Measurements from ENCODE around the gene SHANK3.

Gene SHANK3

GRCh38 chr22:50672471-50673230, at the start of gene SHANK3:
TSS of gene SHANK3 (plus strand) at chr22:50672823.
- peaks cover 9% of the 10 kb centered on the region for H3K4me1 Mint-ChIP-seq
- no peaks in the 10 kb centered on the region for H3K36me3 Mint-ChIP-seq (ENCODE audit: insufficient read depth)
- H3K27me3 Mint-ChIP-seq, result peaks cover 68% of the 10 kb centered on the region

GRCh38 chr22:50624347-50625130, 48.1 kb upstream of the SHANK3 start:
- ATAC-seq (replicated peaks; ENCODE audit: extremely low read depth, poor library complexity, severe bottlenecking) (no peak), DNase-seq (ENCODE audit: low spot score in 2 of 2) (peak in 1 of 2 donors; percentile 8)
- H3K9me3 Mint-ChIP-seq, result no peaks in the 10 kb centered on the region
- no peaks in the 10 kb centered on the region for H3K27me3 Mint-ChIP-seq
- peaks cover 45% of the 10 kb centered on the region for H3K4me1 Mint-ChIP-seq
- peaks cover 15% of the 10 kb centered on the region for H3K36me3 Mint-ChIP-seq (ENCODE audit: insufficient read depth)
- H3K27ac Mint-ChIP-seq (ENCODE audit: low read depth), result no peak overlapping the region
- H3K4me3 Mint-ChIP-seq, result peak overlapping the region; percentile 19

More at GRCh38 chr22:50672471-50673230, at the start of gene SHANK3:
- H3K4me3 Mint-ChIP-seq, result peak within 1 kb of the TSS; percentile 71
- DNase-seq (ENCODE audit: low spot score in 2 of 2) (no peak), ATAC-seq (replicated peaks; ENCODE audit: extremely low read depth, poor library complexity, severe bottlenecking) (no peak)
- no peak within 1 kb of the TSS for H3K27ac Mint-ChIP-seq (ENCODE audit: low read depth)
- H3K9me3 Mint-ChIP-seq, result no peaks in the 10 kb centered on the region

- DNase-seq (ENCODE audit: low spot score in 2 of 2) (peak in 1 of 2 donors; percentile 9), ATAC-seq (replicated peaks; ENCODE audit: extremely low read depth, poor library complexity, severe bottlenecking) (no peak)
- Mint-ChIP-seq H3K4me3 (peak overlapping the region; percentile 19), H3K27me3 (no peaks in the 10 kb centered on the region), H3K27ac (ENCODE audit: low read depth) (no peak overlapping the region), H3K36me3 (ENCODE audit: insufficient read depth) (peaks cover 16% of the 10 kb centered on the region), H3K9me3 (no peaks in the 10 kb centered on the region), H3K4me1 (peaks cover 49% of the 10 kb centered on the region)
Measured at GRCh38 chr22:50625131-50625567, 47.5 kb upstream of the SHANK3 start.

GRCh38 chr22:50625568-50626313, 46.9 kb upstream of the SHANK3 start:
- Mint-ChIP-seq H3K9me3 (no peaks in the 10 kb centered on the region), H3K36me3 (ENCODE audit: insufficient read depth) (peaks cover 17% of the 10 kb centered on the region), H3K4me1 (peaks cover 44% of the 10 kb centered on the region), H3K27ac (ENCODE audit: low read depth) (no peak overlapping the region), H3K27me3 (no peaks in the 10 kb centered on the region), H3K4me3 (peak overlapping the region; percentile 19)
- ATAC-seq (replicated peaks; ENCODE audit: extremely low read depth, poor library complexity, severe bottlenecking) (no peak), DNase-seq (ENCODE audit: low spot score in 2 of 2) (peak in 1 of 2 donors; percentile 9)

GRCh38 chr22:50626314-50626849, 46.2 kb upstream of the SHANK3 start:
- Mint-ChIP-seq H3K4me3 (peak overlapping the region; percentile 74), H3K9me3 (no peaks in the 10 kb centered on the region), H3K27ac (ENCODE audit: low read depth) (peak overlapping the region; percentile 70), H3K36me3 (ENCODE audit: insufficient read depth) (peaks cover 14% of the 10 kb centered on the region), H3K4me1 (peaks cover 37% of the 10 kb centered on the region), H3K27me3 (no peaks in the 10 kb centered on the region)
- DNase-seq (ENCODE audit: low spot score in 2 of 2) (no peak), ATAC-seq (replicated peaks; ENCODE audit: extremely low read depth, poor library complexity, severe bottlenecking) (no peak)

GRCh38 chr22:50626850-50627641, 45.6 kb upstream of the SHANK3 start:
- H3K9me3 Mint-ChIP-seq, result no peaks in the 10 kb centered on the region
- H3K4me3 Mint-ChIP-seq, result peak overlapping the region; percentile 74
- no peaks in the 10 kb centered on the region for H3K27me3 Mint-ChIP-seq
- no peak for DNase-seq (ENCODE audit: low spot score in 2 of 2)
- H3K27ac Mint-ChIP-seq (ENCODE audit: low read depth), result peak overlapping the region; percentile 82
- H3K4me1 Mint-ChIP-seq, result peaks cover 30% of the 10 kb centered on the region
- ATAC-seq (replicated peaks; ENCODE audit: extremely low read depth, poor library complexity, severe bottlenecking), result no peak
- H3K36me3 Mint-ChIP-seq (ENCODE audit: insufficient read depth), result peaks cover 14% of the 10 kb centered on the region

- DNase-seq (ENCODE audit: low spot score in 2 of 2), result peak; percentile 53 to 66
- Mint-ChIP-seq H3K27me3 (no peaks in the 10 kb centered on the region), H3K27ac (ENCODE audit: low read depth) (peak within 1 kb of the TSS; percentile 82), H3K9me3 (no peaks in the 10 kb centered on the region), H3K4me1 (peaks cover 22% of the 10 kb centered on the region), H3K36me3 (ENCODE audit: insufficient read depth) (peaks cover 14% of the 10 kb centered on the region), H3K4me3 (peak within 1 kb of the TSS; percentile 74)
- peak; percentile 87 for ATAC-seq (replicated peaks; ENCODE audit: extremely low read depth, poor library complexity, severe bottlenecking)
Measured at GRCh38 chr22:50627642-50628542, 44.7 kb upstream of the SHANK3 start, which contains the start of gene ARSA. TSS of gene ARSA (minus strand) at chr22:50628152. CDS start at chr22:50627779, 373 bp downstream.

- DNase-seq (ENCODE audit: low spot score in 2 of 2), result peak in 1 of 2 donors; percentile 11
- peak overlapping the region; percentile 74 for H3K4me3 Mint-ChIP-seq
- no peaks in the 10 kb centered on the region for H3K27me3 Mint-ChIP-seq
- H3K36me3 Mint-ChIP-seq (ENCODE audit: insufficient read depth), result peaks cover 14% of the 10 kb centered on the region
- ATAC-seq (replicated peaks; ENCODE audit: extremely low read depth, poor library complexity, severe bottlenecking), result peak; percentile 38
- H3K27ac Mint-ChIP-seq (ENCODE audit: low read depth), result peak overlapping the region; percentile 82
- no peaks in the 10 kb centered on the region for H3K9me3 Mint-ChIP-seq
- peaks cover 20% of the 10 kb centered on the region for H3K4me1 Mint-ChIP-seq
Measured at GRCh38 chr22:50628543-50629134, 44.0 kb upstream of the SHANK3 start.

GRCh38 chr22:50630376-50630775, 42.2 kb upstream of the SHANK3 start:
- Mint-ChIP-seq H3K4me3 (no peak overlapping the region), H3K36me3 (ENCODE audit: insufficient read depth) (peaks cover 12% of the 10 kb centered on the region), H3K4me1 (peaks cover 20% of the 10 kb centered on the region), H3K27me3 (no peaks in the 10 kb centered on the region), H3K27ac (ENCODE audit: low read depth) (no peak overlapping the region), H3K9me3 (no peaks in the 10 kb centered on the region)
- DNase-seq (ENCODE audit: low spot score in 2 of 2) (no peak), ATAC-seq (replicated peaks; ENCODE audit: extremely low read depth, poor library complexity, severe bottlenecking) (no peak)

GRCh38 chr22:50633086-50633485, 39.5 kb upstream of the SHANK3 start:
- Mint-ChIP-seq H3K27me3 (no peaks in the 10 kb centered on the region), H3K9me3 (no peaks in the 10 kb centered on the region), H3K27ac (ENCODE audit: low read depth) (no peak overlapping the region), H3K4me1 (peaks cover 14% of the 10 kb centered on the region), H3K36me3 (ENCODE audit: insufficient read depth) (peaks cover 8% of the 10 kb centered on the region), H3K4me3 (no peak overlapping the region)
- ATAC-seq (replicated peaks; ENCODE audit: extremely low read depth, poor library complexity, severe bottlenecking), result no peak
- DNase-seq (ENCODE audit: low spot score in 2 of 2), result no peak
